GM21360 (cell line): ENCODE results near the gene RPL27A.

ENCODE experiments used
- ATAC-seq: cut with Tn5 transposase; IDR thresholded peaks from one replicate; pipeline ENCODE4 v1.9.1; 2021; ENCODE audit warnings: mild to moderate bottlenecking, moderate library complexity; ENCODE audit not compliant: unreplicated experiment

RPL27A gene

GRCh38 chr11:8672346-8672745 is 10.2 kb upstream of the RPL27A start:
- no peak for ATAC-seq

- ATAC-seq = no peak
Measured at GRCh38 chr11:8674859-8675258, 7.7 kb upstream of the RPL27A start.

GRCh38 chr11:8676458-8676857 is 6.1 kb upstream of the RPL27A start:
- no peak for ATAC-seq

- ATAC-seq = no peak
Measured at GRCh38 chr11:8679006-8679405, 3.6 kb upstream of the RPL27A start.

GRCh38 chr11:8681837-8682302 is 722 bp upstream of the RPL27A start:
- ATAC-seq = no peak

- no peak for ATAC-seq
Measured at GRCh38 chr11:8683115-8683807, 669 bp downstream of the RPL27A start.

- ATAC-seq = no peak
Measured at GRCh38 chr11:8684600-8685290, 2.2 kb downstream of the RPL27A start.

GRCh38 chr11:8685306-8685705 is 2.7 kb downstream of the RPL27A start:
- ATAC-seq = no peak

GRCh38 chr11:8685820-8686219 is 3.2 kb downstream of the RPL27A start:
- no peak for ATAC-seq

- no peak for ATAC-seq
Measured at GRCh38 chr11:8686325-8686724, 3.7 kb downstream of the RPL27A start.

- peak; percentile 91 for ATAC-seq
Measured at GRCh38 chr11:8688414-8689362, 6.1 kb downstream of the RPL27A start.

GRCh38 chr11:8689726-8690255 is 7.2 kb downstream of the RPL27A start:
- ATAC-seq = no peak

GRCh38 chr11:8690374-8691342 is 8.1 kb downstream of the RPL27A start:
- no peak for ATAC-seq

GRCh38 chr11:8691601-8692000 is 9.0 kb downstream of the RPL27A start:
- ATAC-seq = no peak

GRCh38 chr11:8692417-8692816 is 9.8 kb downstream of the RPL27A start:
- no peak for ATAC-seq

GRCh38 chr11:8693010-8693551 is 10.5 kb downstream of the RPL27A start:
- no peak for ATAC-seq

- ATAC-seq = no peak
Measured at GRCh38 chr11:8693555-8693954, 11.0 kb downstream of the RPL27A start.

GRCh38 chr11:8694137-8694536 is 11.5 kb downstream of the RPL27A start:
- no peak for ATAC-seq

GRCh38 chr11:8697054-8697453 is 14.5 kb downstream of the RPL27A start:
- no peak for ATAC-seq

- ATAC-seq = no peak
Measured at GRCh38 chr11:8698379-8698851, 15.8 kb downstream of the RPL27A start.
